ENCODE measurements around the gene EMSY. TPM values are rescaled to one million over a fixed set of nuclear protein-coding genes. Genes with fewer than 3 reads are reported as not detected.

Gene EMSY
- total and polyA plus RNA-seq, 9 of the 15 experiments (the other 6 are each of a cell fraction or from before 2014, with no cell fraction given) = 12.7 to 25.4 (median 17.9) TPM

DNA sequence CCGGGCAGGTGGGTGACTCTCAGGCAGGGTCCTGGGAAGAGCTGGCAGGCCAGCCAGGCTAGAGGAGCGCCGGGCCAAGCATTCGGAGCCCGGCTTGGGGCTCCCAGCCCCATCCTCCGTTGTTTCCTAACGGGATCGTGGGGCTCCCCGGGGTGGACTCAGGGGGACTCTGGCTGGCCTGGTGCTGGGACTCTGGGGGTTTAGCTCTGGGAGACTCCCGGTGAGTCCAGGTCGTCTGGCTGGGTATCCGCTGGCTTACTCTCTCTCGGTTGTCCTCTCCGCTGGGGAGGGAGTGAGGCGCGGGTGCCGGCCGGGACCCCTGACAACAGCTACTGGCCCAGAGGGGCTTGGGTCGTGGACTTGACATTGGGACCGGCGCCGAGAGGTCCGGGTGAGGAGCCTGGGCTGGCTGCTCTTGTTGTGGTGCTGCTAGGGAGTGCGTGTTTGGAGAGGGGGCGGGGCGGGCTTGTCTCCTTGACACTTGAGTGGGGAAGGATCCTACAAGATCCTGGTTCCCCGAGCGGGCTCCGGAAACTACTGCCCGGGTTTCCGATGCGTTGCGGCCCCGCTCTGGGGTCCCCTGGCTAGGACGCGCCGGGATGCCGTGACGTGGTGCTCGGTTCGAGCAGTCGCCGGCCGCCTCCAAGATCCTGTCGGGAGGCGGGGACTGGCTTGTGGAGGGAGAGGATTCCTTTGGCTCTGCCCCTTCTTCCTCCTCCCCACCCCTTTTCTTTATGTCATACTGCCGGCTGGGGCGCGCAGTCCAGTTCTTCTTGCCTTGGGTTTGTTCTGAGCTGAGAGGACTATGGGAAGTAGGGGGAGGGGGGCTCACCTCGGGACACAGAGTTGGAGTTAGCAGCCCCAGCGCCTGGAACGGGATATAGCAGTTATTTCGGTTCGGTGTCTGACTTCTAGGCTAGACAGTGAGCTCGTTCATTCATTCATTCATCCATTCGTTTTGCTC, 585 bp downstream of the EMSY start (continued):
- TF ChIP-seq CREB1 (IDR thresholded peaks at IDR 0.05) = no peak; the same call in 1 of the 2 replicates
- TF ChIP-seq CREB1 (CRISPR knock-in tag; IDR thresholded peaks at IDR 0.05) = peak; percentile 57; the same call in 1 of the 2 replicates
- no peak for TF ChIP-seq SOX6 (IDR thresholded peaks at IDR 0.05)
- no peak; the same call in 1 of the 2 replicates for TF ChIP-seq ZBTB7A (IDR thresholded peaks at IDR 0.05; ENCODE audit: borderline replicate concordance, control insufficient read depth, low read depth, low read length)
- TF ChIP-seq PPARD (CRISPR knock-in tag; IDR thresholded peaks at IDR 0.05) = no peak
- no peak for TF ChIP-seq ARID2 (IDR thresholded peaks at IDR 0.05)
- no peak for TF ChIP-seq ZNF512 (tag; IDR thresholded peaks at IDR 0.05)
- 0 out of 2 replicates have a peak, but pooled peaks have one; percentile 5 for TF ChIP-seq MXI1 (IDR thresholded peaks at IDR 0.05; ENCODE audit: low read depth, low read length)
- TF ChIP-seq, protein P1, sequence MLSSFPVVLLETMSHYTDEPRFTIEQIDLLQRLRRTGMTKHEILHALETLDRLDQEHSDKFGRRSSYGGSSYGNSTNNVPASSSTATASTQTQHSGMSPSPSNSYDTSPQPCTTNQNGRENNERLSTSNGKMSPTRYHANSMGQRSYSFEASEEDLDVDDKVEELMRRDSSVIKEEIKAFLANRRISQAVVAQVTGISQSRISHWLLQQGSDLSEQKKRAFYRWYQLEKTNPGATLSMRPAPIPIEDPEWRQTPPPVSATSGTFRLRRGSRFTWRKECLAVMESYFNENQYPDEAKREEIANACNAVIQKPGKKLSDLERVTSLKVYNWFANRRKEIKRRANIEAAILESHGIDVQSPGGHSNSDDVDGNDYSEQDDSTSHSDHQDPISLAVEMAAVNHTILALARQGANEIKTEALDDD (IDR thresholded peaks at IDR 0.05) = 0 out of 2 replicates have a peak, but pooled peaks have one; percentile 28
- TF ChIP-seq EGR1 (conservative IDR thresholded peaks at IDR 0.05) = no peak
- no peak for TF ChIP-seq HMGN3 (IDR thresholded peaks at IDR 0.05; ENCODE audit: borderline replicate concordance, extremely low read depth, insufficient read length, low read depth, low read length)
- TF ChIP-seq MCM3 (IDR thresholded peaks at IDR 0.05) = no peak
- TF ChIP-seq TAL1 (IDR thresholded peaks at IDR 0.05) = no peak
- no peak for TF ChIP-seq ETV1 (tag; conservative IDR thresholded peaks at IDR 0.05; ENCODE audit: low read depth)
- TF ChIP-seq ZNF121 (CRISPR knock-in tag; conservative IDR thresholded peaks at IDR 0.05) = no peak
- no peak for TF ChIP-seq KAT2B (IDR thresholded peaks at IDR 0.05; ENCODE audit: low read depth, low read length)
- no peak; the same call in 1 of the 2 replicates for TF ChIP-seq ZNF175 (CRISPR knock-in tag; IDR thresholded peaks at IDR 0.05; ENCODE audit: low read depth)
- no peak for TF ChIP-seq SNRNP70 (optimal IDR thresholded peaks at IDR 0.05; ENCODE audit: low read depth, low read length)
- peak; percentile 34; the same call in 1 of the 2 replicates for TF ChIP-seq USF1 (CRISPR knock-in tag; IDR thresholded peaks at IDR 0.05)
- TF ChIP-seq RNF219 (CRISPR knock-in tag; IDR thresholded peaks at IDR 0.05) = no peak
- peak; percentile 61 for TF ChIP-seq POLR2A (conservative IDR thresholded peaks at IDR 0.05)
- TF ChIP-seq ZNF24 (IDR thresholded peaks at IDR 0.05) = peak; percentile 97
- peak; percentile 34 for TF ChIP-seq SAP30 (IDR thresholded peaks at IDR 0.05; ENCODE audit: borderline replicate concordance, insufficient read depth, low read depth, low read length, poor library complexity, severe bottlenecking)
- no peak for TF ChIP-seq SRSF9 (IDR thresholded peaks at IDR 0.05; ENCODE audit: borderline replicate concordance, low read depth, low read length)

Data from K562 (cell line).